ENCODE measurements around the gene ACIN1.

- TF ChIP-seq CTCF (conservative IDR thresholded peaks at IDR 0.05), result no peak
- no peak for TF ChIP-seq EZH2 (IDR thresholded peaks at IDR 0.05; ENCODE audit: low read depth)
Measured at GRCh38 chr14:23137813-23138535, 43.0 kb upstream of the ACIN1 start.
